Esophagus squamous epithelium (tissue), 4 donors: Measurements from ENCODE around the gene OSBPL10.

Experiments used
- CTCF ChIP-seq, 6 experiments: fragments of 450-650 bp in 4 of 6; fragments of 200-600 bp in 2 of 6; sonication (generic) in 2 of 6; IDR thresholded peaks; one replicate each; pipeline ENCODE4 v1.5.1; 2016 to 2019; ENCODE audit warnings: antibody characterized with exemption in 6 of 6, mild to moderate bottlenecking in 4 of 6, moderate library complexity in 4 of 6
- POLR2A ChIP-seq, 4 donors: fragments of 450-650 bp; IDR thresholded peaks; one replicate each; pipeline ENCODE4 v1.6.1; 2017; ENCODE audit warnings: antibody characterized with exemption in 4 of 4, mild to moderate bottlenecking in 4 of 4, moderate library complexity in 3 of 4

GRCh38 chr3:31714495-31715280 is 266.4 kb downstream of the OSBPL10 start:
- TF ChIP-seq CTCF (IDR thresholded peaks at IDR 0.05), result no peak
- TF ChIP-seq POLR2A (IDR thresholded peaks at IDR 0.05), result no peak
